GM19468 (cell line): ENCODE results near the gene MORN5.

Experiments used
- ATAC-seq: cut with Tn5 transposase; IDR thresholded peaks from one replicate; pipeline ENCODE4 v1.9.1; 2021; ENCODE audit warnings: mild to moderate bottlenecking, moderate library complexity, moderate number of reproducible peaks; ENCODE audit not compliant: unreplicated experiment; ENCODE audit errors: extremely low read depth

The MORN5 gene

DNA sequence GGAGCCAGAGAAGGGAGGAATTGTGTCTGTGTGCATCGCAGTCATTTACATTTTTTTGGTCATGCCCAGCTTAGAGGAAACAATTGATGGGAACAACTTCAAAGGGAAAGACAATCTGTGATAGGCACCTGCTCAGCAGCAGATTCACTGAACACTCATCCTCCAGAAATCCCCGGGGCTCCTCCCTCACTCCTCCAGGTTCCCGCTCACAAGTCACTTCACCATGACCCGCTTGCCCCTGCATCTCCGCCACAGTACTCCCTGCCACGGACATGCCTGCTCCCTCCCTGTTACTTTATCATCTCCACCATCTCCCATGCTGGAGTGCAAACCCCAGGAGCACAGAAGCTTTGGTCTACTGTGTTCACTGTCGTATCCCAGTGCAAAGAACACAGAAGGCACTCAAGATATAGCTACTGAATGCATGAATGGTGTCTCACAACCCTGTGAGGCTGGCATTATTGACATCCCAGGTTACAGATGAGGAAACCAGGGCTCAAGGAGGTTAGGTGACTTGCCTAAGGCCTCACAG, 52.8 kb downstream of the MORN5 start:
- ATAC-seq: no peak

DNA sequence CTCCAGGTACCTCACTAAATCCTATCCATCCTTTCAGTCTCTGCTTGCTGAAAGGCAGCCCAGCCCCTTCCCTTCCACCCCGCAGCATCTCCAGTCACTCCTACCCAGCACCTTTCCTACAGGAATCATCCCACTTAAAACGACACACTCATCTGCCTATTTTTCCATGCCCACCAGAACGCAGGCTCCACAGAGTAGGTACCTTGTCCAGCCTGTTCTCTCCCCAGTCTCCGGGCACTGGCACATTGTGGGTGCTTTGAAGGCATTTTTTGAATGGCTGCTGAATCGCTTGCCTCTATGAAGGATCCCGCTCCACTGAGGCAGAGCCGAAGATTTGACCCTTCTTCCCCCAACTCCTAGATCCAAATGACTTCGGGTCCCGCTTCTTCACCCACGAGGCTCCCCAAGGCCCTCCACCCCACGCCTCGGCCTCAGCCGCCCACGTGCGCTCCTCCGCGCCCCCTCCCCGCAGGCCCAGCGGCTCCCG, 53.4 kb downstream of the MORN5 start:
- ATAC-seq: no peak

DNA sequence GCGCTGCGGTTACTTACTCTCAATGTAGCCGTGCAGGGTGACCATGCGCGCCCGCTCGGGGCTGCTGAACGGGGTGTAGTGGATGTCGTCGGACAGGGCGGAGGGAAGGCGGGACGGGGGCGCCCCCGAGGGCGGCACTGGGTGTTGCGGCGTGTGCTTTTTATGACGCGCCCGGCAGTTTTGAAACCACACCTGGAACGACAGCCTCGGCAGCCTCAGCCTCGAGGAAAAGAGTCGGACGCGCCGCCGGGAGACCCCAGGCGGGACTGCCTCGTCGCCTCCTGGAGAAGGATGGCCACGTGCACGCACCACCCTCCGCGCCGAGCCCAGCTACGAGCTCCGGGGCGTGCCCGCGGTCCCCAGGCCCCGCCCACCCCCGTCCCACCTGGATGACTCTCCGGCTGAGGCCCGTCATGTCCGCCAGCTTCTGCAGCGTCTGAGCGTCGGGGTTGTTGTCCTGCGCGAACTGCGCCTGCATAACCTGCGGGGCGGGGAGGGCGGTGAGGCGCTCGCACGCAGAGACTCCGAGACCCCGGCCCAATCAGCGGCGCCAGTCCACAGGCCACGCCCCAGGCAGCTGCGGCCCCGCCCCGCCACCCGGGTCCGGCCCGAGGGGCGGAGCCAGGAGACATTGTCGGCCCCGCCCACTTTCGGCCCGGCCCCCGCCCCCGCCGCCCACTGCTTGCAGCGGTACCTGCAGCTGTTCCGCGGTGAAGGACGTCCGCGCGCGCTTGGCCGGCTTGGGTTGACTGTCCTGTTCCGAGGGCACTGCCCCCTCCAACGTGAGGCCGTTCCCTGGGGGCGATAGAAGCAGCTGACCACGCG, 54.1 kb downstream of the MORN5 start:
- no peak for ATAC-seq

DNA sequence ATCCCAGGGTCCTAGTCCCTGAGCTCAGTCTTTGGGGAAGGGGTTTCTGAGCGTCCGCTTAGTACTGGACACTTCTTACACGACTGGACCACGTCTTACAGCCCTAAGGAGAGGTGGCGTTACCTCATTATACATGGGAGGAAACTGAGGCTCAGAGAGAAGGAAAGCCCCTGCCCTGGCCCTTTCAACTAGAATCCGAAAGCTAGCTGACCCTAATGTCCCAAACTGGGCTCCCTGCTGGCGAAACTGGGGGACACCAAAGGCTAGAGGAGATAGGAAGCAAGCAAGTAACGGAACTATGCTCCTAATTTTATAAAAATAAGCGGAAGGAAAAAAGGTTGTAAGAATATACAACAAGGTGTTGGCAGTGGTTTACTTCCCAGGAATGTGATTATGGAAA, 54.8 kb downstream of the MORN5 start:
- no peak for ATAC-seq

DNA sequence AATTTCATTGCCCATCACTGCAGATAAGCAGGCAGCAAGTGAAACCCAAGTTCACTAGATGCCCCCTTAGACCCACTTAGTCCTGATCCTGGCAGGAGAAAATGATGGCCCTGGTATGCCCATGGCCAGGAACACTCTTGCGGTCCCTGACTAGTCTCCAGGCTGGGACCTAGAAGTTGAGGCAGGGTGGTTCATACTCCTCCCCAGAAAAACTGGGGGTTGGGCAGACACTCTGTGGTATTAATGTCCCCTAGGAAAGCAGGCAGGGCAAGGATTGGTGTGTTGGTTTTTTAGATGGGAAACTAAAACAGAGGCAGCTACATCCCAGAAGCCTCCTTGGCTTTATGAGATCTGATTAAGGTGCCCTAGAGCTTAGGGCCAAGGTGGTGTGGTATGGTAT, 56.0 kb downstream of the MORN5 start:
- no peak for ATAC-seq

DNA sequence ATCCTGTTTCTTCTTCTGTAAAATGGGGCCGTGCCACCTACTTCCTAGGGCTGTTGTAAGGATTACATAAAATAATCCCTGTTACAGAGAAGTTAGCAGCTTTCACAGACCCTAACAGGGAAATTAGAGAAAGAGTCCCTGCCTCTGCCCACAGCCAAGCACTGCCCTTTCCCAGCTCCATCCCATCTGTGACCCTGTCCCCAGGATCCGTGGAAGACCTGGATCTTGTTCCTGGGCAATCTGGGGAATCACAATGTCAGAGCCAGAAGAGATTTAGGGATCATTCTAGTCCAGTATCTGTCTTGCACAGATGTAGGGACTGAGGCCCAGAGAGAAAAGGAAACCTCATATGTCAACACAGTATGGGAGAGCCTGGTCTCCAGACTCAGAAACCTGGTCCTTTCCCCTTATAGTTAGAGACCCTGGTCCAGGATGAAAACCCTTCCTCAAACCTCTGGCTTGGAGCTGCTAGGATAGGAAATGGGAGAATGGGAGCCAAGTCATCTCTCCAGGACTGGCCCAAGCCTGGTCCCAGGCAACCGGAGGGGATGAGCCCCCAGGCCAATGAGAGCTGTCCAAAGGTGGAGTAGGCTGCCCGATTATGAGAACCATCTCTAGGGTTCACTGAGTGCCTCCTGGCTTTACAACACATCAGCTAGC, 56.6 kb downstream of the MORN5 start:
- ATAC-seq: no peak

DNA sequence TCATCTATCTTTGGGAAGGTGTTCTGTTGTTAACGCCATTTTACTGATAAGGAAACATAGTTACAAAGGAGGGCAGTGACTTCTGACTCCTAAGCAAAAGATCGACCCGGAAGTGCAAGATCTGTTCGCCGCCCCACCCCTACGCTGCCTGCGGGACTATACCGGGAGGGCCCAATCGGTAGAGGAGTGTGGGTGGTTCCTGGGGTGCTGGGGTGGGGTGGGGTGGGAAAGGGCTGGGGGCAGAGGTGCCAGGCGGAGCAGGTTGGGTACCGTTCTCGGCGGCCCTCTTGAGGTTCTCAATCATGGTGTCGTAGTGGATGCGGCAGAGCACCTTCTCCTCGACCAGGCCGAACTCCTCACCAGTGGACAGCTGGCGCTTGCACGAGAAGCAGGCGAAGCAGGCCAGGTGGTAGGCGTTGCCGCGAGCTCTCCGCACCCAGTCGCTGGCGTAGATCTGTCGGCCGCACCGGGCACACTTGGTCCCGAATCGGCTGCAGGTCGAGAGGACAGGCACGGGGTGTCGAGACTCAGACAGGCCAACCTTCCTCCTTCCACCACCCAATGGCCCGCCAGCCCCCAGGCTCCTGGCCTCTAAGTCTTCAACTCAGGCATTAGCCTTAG, 57.2 kb downstream of the MORN5 start:
- no peak for ATAC-seq

DNA sequence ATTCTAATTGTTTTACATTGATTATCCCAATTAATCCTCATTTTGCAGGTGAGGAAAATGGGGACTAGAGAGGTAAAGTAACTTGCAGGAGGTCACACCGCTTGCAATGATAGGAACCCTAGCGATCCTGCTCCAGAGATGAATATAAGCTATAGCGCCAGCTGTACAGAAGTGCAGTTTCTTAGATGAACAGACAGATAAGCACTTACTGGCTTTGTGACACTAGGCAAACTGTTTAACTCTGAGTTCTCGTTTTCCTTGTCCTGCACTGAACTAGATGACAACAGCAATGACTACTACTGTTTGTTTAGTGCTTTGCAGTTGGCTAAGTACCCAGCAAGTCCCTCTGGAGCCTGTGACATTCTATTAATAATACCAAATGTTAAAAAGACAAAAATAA, 57.9 kb downstream of the MORN5 start:
- no peak for ATAC-seq

DNA sequence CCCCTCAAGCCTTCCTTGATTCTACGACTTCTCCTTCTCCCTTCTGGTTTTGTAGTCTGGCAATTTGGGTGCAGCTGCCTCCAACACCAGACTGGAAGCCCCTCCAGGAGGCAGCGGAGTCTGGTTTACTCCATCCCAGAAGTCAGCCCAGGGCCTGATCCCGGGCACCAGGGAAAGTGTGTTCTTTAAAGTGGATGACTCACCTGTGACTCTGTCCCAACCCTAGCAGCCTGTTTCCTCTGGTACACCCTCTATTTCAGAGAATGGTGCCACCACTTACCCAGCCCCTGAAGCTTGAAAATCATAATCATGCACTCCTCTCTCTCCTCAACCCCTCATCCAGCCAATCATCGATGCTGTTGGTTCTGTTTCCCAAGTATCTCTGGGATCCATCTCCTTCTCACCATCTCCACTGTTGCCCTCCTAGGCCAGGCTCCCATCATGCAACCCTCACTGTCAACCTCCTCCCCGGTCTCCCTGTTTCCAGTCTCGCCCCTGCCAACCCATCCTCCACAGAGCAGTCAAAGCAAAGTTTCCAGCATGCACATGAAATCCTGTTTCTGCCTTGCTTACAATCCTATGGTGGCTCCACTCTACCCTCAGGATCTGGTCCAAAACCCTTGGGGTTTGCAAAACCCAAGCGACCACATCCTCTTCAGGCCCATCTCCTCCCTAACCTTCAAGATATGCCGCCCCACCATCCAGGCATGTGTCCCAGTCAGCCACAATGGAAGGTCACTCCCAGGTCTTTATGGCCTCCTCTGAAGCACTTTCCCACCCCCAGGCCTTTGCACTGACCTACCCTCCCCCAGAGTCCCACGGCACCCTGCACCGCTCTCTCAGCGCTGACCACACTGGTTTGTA, 58.6 kb downstream of the MORN5 start:
- ATAC-seq: no peak

DNA sequence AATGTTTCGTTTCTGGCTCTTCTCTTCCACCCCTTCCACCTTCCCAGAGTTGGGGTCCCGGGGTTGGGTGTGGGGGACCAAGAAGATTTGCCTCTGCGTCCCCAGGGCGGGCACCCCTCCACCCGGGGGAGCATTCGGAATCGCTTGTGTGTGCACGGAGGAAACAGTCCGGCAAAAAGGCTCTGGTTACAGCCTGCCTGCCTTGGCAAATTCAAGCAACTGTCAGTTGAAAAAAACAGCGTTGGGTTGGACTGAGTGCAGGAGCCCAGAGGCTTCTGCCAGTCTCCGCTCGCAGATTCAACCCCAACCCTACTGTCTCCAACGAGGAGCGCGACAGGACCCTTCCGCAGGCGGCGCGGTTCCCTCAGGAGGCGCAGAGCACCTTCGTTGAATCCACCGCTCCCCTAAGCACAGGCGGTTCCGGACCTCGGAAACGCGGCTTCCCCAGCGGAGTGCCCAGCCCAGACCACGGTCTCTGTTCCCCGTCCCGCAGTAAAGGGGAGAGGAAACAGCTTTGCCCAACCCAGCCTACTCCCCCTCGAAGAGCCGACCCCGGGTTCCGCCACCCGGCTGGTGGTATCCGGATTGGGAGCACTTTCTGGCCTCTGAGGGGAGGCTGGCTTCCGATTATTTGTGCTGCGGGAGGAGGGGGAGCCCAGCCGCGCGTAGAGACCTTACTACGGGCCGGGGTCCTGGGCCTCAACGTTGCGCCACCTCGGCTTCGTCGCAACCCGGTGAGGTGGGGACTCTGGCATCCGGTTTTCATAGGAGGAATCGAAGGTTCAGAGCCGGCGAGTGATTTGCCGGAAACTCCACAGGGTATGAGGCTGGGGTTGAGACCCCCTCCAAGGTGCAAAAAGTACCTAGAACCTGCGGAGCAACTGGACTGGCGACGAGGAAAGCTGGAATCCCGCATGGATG, 59.5 kb downstream of the MORN5 start:
- no peak for ATAC-seq

DNA sequence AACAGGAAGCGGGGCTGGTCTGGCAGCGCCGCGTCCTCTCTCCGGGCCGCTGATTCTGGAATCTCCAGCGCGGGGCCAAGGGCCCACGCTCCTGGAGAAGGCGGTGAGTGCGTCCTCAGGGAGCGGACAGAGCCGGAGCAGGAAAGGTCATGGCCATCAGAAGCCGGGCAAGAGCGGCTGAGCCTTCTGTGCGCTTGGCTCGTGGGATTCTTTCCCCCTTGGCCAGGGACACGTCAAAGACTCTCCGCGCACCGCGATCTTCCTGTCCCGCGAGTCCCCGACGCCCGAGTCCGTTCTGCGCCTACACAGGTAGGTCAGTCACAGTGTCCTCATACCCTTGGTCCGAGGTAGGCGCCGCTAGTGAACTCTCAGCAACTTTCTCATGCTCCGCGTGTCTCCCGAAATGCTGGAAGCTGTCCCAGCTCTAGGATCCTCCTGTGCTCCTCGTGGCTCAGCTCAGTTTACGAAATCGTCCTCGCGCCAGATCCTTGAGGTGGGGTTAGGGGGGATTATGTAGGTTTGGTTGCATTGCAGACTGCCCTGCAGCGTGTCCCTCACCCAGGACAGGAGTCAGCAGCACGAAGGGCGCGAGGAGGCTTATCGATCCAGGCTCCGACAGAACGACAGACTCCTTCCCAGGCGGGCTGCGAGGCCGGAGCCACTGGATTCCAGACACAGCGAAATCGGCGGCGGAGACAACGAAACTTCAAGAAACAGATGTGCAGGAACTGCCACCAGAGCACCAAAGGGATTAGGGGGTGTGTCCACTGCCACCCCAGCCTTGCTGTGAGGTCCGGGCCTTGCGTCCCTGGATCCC, 60.4 kb downstream of the MORN5 start:
- no peak for ATAC-seq

DNA sequence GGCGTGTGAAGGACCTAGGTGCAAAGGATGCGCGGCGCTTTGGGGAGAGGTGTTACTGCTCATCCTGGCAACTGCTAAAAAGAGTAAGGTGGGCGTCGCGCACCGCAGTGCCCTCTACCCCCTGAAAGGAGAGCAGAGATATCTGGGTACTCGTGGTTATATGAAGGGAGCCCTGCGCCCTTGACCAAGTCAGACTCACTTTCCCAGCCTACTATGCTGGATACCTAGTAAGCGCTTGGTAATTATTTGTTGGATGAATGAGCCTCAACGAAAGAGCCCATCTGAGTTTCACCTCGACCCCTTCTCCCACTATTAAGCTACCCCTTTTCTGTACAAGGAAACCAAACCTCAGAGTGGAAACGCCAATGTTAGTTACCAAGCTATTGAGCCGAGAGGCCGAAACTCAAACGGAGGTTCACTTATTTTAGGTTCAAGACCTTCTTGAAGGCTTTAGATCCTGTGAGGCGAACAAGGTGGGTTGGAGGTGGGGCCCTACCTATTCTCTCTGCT, 61.0 kb downstream of the MORN5 start:
- no peak for ATAC-seq

DNA sequence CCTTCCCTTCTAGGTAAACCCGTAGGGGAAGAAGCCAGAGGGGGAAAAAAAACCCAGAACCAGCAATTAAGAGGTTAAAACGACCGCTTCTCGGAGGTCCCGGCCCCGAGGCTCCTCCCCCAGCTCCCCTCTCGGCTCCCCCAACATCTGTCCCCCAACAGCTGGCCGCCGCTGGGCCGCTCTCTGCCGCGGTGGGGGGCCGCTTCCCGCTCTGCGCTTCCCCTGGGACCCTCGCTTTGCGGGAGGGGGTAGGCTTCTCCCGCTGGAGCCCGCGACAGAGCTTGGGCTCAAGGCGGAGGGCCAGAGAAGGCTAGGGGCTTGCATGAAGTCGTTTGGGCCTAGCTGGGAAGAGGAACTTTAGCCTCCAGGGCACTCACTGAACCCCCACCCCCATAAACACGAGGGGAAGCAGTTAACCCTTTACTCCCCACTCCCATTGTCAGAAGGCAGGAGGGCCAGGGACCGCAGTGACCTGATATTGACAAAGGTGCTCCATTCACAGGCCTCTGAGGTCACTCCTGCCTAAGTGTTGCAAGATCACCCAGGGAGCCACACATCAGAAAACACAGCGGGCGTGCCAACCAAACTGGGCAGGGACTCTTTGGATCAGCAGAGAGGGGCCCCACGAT, 61.6 kb downstream of the MORN5 start:
- ATAC-seq: no peak

DNA sequence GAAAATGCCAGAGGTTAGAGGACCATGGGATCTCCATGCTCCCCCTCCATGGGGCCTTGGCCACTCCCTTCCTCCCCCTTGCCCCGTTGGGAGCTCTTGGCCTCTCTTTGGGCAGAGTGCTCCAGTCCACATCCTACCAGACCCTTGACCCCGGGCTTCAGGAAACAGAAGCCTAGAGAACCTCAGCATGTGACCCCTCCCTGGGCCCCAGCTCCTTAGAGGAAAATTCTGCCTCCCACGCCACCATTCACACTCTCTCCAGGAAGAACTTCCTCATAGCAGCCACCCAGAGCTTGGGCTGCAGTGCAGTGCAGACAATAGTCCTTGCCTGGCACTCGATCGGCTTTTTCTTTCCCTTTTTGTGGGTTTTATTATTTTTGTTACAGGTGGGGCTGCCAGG, 63.1 kb downstream of the MORN5 start:
- no peak for ATAC-seq

DNA sequence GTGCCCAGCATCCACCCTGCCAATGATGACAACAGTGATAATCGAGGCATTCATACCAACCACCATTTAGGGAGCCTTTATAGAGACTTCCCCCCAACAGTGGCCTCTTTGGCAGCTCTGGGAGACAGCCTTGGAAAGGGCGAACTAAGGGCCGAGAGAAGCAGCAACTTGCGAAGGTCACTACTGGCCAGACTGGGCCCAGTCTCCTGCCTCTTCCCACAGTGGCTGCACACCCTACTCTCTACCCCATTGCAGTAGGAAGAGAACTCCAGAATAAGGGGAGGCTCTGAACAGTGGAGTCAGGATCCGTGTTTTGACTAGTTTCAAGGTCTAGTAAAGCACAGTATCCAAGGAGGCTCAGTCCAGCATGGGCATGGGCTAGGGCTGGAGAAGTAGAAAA, 63.7 kb downstream of the MORN5 start:
- no peak for ATAC-seq

DNA sequence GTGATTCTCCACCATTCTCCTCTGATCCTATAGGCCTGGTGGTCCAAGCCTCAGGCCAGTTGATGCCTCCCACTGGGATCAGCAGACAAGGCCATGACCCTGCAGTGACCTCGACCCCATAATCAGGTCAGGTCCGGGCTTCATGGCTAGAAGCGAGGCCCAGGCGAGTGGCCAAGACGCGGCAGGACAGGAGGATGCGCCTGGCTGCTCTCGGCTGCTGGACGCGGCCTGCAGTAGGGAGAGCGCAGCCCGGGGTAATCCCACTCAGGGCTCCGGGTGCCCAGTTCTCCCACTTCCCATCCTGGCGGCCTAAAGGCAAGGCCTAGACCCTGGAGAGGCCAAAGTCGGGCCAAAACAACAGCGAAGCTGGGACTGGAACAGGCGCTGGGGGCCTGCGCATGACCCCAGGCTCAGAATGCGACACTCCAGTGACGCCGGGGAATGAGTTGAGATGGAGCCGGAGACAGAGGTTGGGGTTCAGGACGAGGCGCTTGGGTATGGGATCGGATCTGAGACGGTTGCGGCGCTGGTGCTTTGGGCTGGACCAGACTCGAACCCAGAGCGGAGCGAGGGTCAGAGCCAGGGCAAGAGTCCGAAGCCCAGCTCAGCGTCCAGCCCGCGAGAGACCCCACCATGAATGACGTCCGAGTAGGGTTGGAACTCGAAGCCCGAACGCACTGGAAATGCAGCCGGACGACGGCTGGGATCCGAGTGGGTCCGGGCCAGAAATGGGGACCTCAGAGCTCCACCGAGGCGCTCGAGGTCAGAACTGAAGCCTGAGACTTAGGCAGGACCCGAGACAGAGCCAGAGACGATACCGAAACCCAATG, 65.8 kb downstream of the MORN5 start:
- ATAC-seq: no peak
